Measurements from ENCODE around the gene MYADML2.
"Not testable (repeated sequence)": the region's sequence is repeated elsewhere in the genome, so short reads cannot be mapped to it uniquely, and the experiment has no call there.

The MYADML2 gene

GRCh38 chr17:81924557-81925532 lies 22.2 kb downstream of the MYADML2 start:
- DNase-seq (ENCODE audit: low read depth), result no peak

- no peak for DNase-seq (ENCODE audit: low read depth)
Measured at GRCh38 chr17:81923302-81924260, 23.5 kb downstream of the MYADML2 start.

- no peak for DNase-seq (ENCODE audit: low read depth)
Measured at GRCh38 chr17:81922566-81923301, 24.3 kb downstream of the MYADML2 start.

GRCh38 chr17:81921996-81922565 lies 25.0 kb downstream of the MYADML2 start:
- no peak for DNase-seq (ENCODE audit: low read depth)

- DNase-seq (ENCODE audit: low read depth), result no peak
Measured at GRCh38 chr17:81921537-81921862, 25.5 kb downstream of the MYADML2 start.

- DNase-seq (ENCODE audit: low read depth), result no peak
Measured at GRCh38 chr17:81920612-81921536, 26.2 kb downstream of the MYADML2 start.

- no peak for DNase-seq (ENCODE audit: low read depth)
Measured at GRCh38 chr17:81918832-81919545, 28.0 kb downstream of the MYADML2 start.

GRCh38 chr17:81918333-81918669 lies 28.7 kb downstream of the MYADML2 start:
- DNase-seq (ENCODE audit: low read depth), result not testable (repeated sequence)

GRCh38 chr17:81917565-81918332 lies 29.3 kb downstream of the MYADML2 start, which contains the start of gene SIRT7:
Gene SIRT7, minus strand, starts transcription at chr17:81918176. Its CDS starts 45 bp downstream, at chr17:81918131.
- peak; percentile 63 for DNase-seq (ENCODE audit: low read depth)

- DNase-seq (ENCODE audit: low read depth), result no peak
Measured at GRCh38 chr17:81916234-81917001, 30.6 kb downstream of the MYADML2 start.

- no peak for DNase-seq (ENCODE audit: low read depth)
Measured at GRCh38 chr17:81915331-81915730, 31.7 kb downstream of the MYADML2 start.

GRCh38 chr17:81914103-81914850 lies 32.8 kb downstream of the MYADML2 start:
- no peak for DNase-seq (ENCODE audit: low read depth)

GRCh38 chr17:81913394-81914102 lies 33.5 kb downstream of the MYADML2 start:
- no peak for DNase-seq (ENCODE audit: low read depth)

- no peak for DNase-seq (ENCODE audit: low read depth)
Measured at GRCh38 chr17:81912441-81913309, 34.4 kb downstream of the MYADML2 start.

- no peak for DNase-seq (ENCODE audit: low read depth)
Measured at GRCh38 chr17:81911969-81912368, 35.1 kb downstream of the MYADML2 start.
